CD14-positive monocyte (primary cell): ENCODE measurements around the gene GPR142. TPM values are rescaled to one million over a fixed set of nuclear protein-coding genes. Genes with fewer than 3 reads are reported as not detected.

ENCODE experiments used
- DNase-seq, 3 donors: peaks; one replicate each; pipeline ENCODE4 v3.0.0-alpha.2; 2011 to 2022
- H2AFZ ChIP-seq: 2 replicates; pipeline ENCODE4 v1.6.0; 2012; ENCODE audit warnings: mild to moderate bottlenecking, low read depth, low read length, inconsistent platforms; ENCODE audit not compliant: insufficient read depth, poor library complexity, severe bottlenecking
- H3K27ac ChIP-seq, 2 donors: 1 replicate in 1 of 2; 2 replicates in 1 of 2; pipeline ENCODE4 v1.5.1; 2012 to 2013; ENCODE audit warnings: low read length in 2 of 2, control low read depth in 1 of 2, inconsistent platforms in 1 of 2, low read depth in 1 of 2, mild to moderate bottlenecking in 1 of 2
- H3K27me3 ChIP-seq, 2 donors: one replicate each; pipeline versions ENCODE4 v1.6.0 to v1.6.1; 2011 to 2013; ENCODE audit warnings: low read length in 2 of 2; ENCODE audit not compliant: control insufficient read depth in 2 of 2, insufficient read depth in 2 of 2
- H3K36me3 ChIP-seq, 2 donors: replicated peaks in 1 of 2; 1 replicate in 1 of 2; 2 replicates in 1 of 2; pipeline versions ENCODE4 v1.5.1 to v1.6.1; 2012 to 2013; ENCODE audit warnings: low read length in 2 of 2, control low read depth in 1 of 2, inconsistent platforms in 1 of 2, mild to moderate bottlenecking in 1 of 2; ENCODE audit not compliant: insufficient read depth in 2 of 2, control insufficient read depth in 1 of 2
- H3K4me1 ChIP-seq, 2 donors: 1 replicate in 1 of 2; 2 replicates in 1 of 2; pipeline versions ENCODE4 v1.5.1 to v1.6.1; 2012 to 2013; ENCODE audit warnings: low read length in 2 of 2, control low read depth in 1 of 2, inconsistent platforms in 1 of 2, mild to moderate bottlenecking in 1 of 2, moderate library complexity in 1 of 2; ENCODE audit not compliant: insufficient read depth in 2 of 2, control insufficient read depth in 1 of 2
- H3K4me2 ChIP-seq: replicated peaks from 2 replicates; pipeline ENCODE3; 2012; ENCODE audit warnings: low read length, moderate library complexity, mild to moderate bottlenecking; ENCODE audit not compliant: poor library complexity, severe bottlenecking; ENCODE audit errors: extremely low read depth
- H3K4me3 ChIP-seq, 3 experiments: fragments of 200-600 bp in 1 of 3; sonication (generic) in 1 of 3; replicated peaks in 1 of 3; 1 replicate in 2 of 3; 2 replicates in 1 of 3; pipeline ENCODE4 v1.5.1; 2011 to 2013; ENCODE audit warnings: low read length in 3 of 3, mild to moderate bottlenecking in 3 of 3, control low read depth in 2 of 3, low read depth in 2 of 3, inconsistent platforms in 1 of 3, moderate library complexity in 1 of 3
- H3K79me2 ChIP-seq: 2 replicates; pipeline ENCODE4 v1.6.0; 2012; ENCODE audit warnings: mild to moderate bottlenecking, control low read depth, inconsistent platforms, low read length, moderate library complexity; ENCODE audit not compliant: insufficient read depth
- H3K9ac ChIP-seq: 2 replicates; pipeline ENCODE4 v1.6.0; 2017; ENCODE audit warnings: low read length, mild to moderate bottlenecking; ENCODE audit not compliant: insufficient read depth, poor library complexity, severe bottlenecking
- H3K9me3 ChIP-seq, 2 donors: replicated peaks in 1 of 2; 1 replicate in 1 of 2; 2 replicates in 1 of 2; pipeline versions ENCODE4 v1.5.1 to v1.6.1; 2012 to 2013; ENCODE audit warnings: low read length in 2 of 2, control low read depth in 1 of 2; ENCODE audit not compliant: control insufficient read depth in 1 of 2, insufficient read depth in 1 of 2
- H4K20me1 ChIP-seq: 2 replicates; pipeline ENCODE4 v1.6.0; 2012; ENCODE audit warnings: mild to moderate bottlenecking, low read length, control low read depth, moderate library complexity; ENCODE audit not compliant: insufficient read depth
- H3K27ac Mint-ChIP-seq, 7 donors: one replicate each; pipeline ENCODE4 v1.8.0; 2020; ENCODE audit warnings: mild to moderate bottlenecking in 7 of 7, mixed read lengths in 7 of 7, moderate library complexity in 6 of 7, inconsistent platforms in 2 of 7
- H3K27me3 Mint-ChIP-seq, 3 donors: one replicate each; pipeline ENCODE4 v1.8.0; 2021 to 2022; ENCODE audit warnings: low read depth in 3 of 3, mild to moderate bottlenecking in 3 of 3, mixed read lengths in 3 of 3, moderate library complexity in 3 of 3, inconsistent platforms in 1 of 3
- H3K36me3 Mint-ChIP-seq, 2 donors: one replicate each; pipeline ENCODE4 v1.8.0; 2020; ENCODE audit warnings: mixed read lengths in 2 of 2, inconsistent platforms in 1 of 2, mild to moderate bottlenecking in 1 of 2
- H3K4me1 Mint-ChIP-seq: one replicate; pipeline ENCODE4 v1.8.0; 2020; ENCODE audit warnings: mild to moderate bottlenecking, mixed read lengths
- H3K4me3 Mint-ChIP-seq, 2 donors: one replicate each; pipeline ENCODE4 v1.8.0; 2020; ENCODE audit warnings: mild to moderate bottlenecking in 2 of 2, mixed read lengths in 2 of 2, moderate library complexity in 1 of 2
- H3K9me3 Mint-ChIP-seq, 7 donors: one replicate each; pipeline ENCODE4 v1.8.0; 2020 to 2022; ENCODE audit warnings: mixed read lengths in 7 of 7, mild to moderate bottlenecking in 6 of 7, moderate library complexity in 6 of 7, inconsistent platforms in 2 of 7
- CTCF ChIP-seq: fragments of 200-600 bp; IDR thresholded peaks from one replicate; pipeline ENCODE4 v1.8.0; 2022; ENCODE audit warnings: antibody characterized with exemption, mild to moderate bottlenecking
- WGBS: methylation state at CpG from one replicate; pipeline ENCODE4 v1.1.5; 2013; ENCODE audit warnings: missing lambda C conversion rate; ENCODE audit not compliant: insufficient coverage; 5-methylcytosine and 5-hydroxymethylcytosine counted together
- intact Hi-C, 2 donors: fragments of 100-400 bp; cut with micrococcal nuclease; formaldehyde crosslinking; loops; one replicate each; pipeline versions ENCODE4 v1.15.0 to v1.15.1; 2023
- polyA plus RNA-seq, 3 donors: library from polyadenylated mRNA; depleted of rRNA in 1 of 3; unstranded in 2 of 3; stranded (reverse) in 1 of 3; fragments of 300-500 nt in 2 of 3; fragments of >200 nt in 1 of 3; fragmentation: Illumina TruSeq in 2 of 3; gene quantifications; 1 replicate in 2 of 3; 2 replicates in 1 of 3; pipeline ENCODE4 v1.2.3, GENCODE V29; 2012 to 2021

The GPR142 gene
- polyA plus RNA-seq, 3 donors, result not detected

- Histone ChIP-seq H3K9me3 (no peaks in the 10 kb centered on the region), H3K36me3 (no peaks in the 10 kb centered on the region), H3K4me3 (peak within 1 kb of the TSS in 1 of 3 experiments; percentile 63), H3K4me2 (peak within 1 kb of the TSS; percentile 72), H3K79me2 (no peaks in the 10 kb centered on the region), H3K4me1 (peaks cover 10 to 20% of the 10 kb centered on the region in 2 donors), H3K9ac (no peak within 1 kb of the TSS), H3K27me3 (peaks cover 12 to 40% of the 10 kb centered on the region in 2 donors), H4K20me1 (no peaks in the 10 kb centered on the region), H2AFZ (peak within 1 kb of the TSS; percentile 61), H3K27ac (no peak within 1 kb of the TSS)
- H3K4me3 Mint-ChIP-seq, result peak within 1 kb of the TSS; percentile 52 to 83
- peaks cover 18% of the 10 kb centered on the region for H3K4me1 Mint-ChIP-seq
- no peak for TF ChIP-seq CTCF
- H3K36me3 Mint-ChIP-seq, result peaks cover 0 to 3% of the 10 kb centered on the region in 2 donors
- WGBS, result 3% methylated on average over 73 of the region's 73 CpGs
- peaks cover 0 to 10% (median 0%) of the 10 kb centered on the region in 7 donors for H3K9me3 Mint-ChIP-seq
- intact Hi-C loops, result no loop called here
- peaks cover 51 to 59% (median 58%) of the 10 kb centered on the region in 3 donors for H3K27me3 Mint-ChIP-seq
- DNase-seq, result no peak
- peak within 1 kb of the TSS in 1 of 7 donors; percentile 38 for H3K27ac Mint-ChIP-seq
Measured at GRCh38 chr17:74325743-74326379, 41.4 kb upstream of the GPR142 start, which contains the start of gene KIF19. KIF19 (plus strand) TSS chr17:74326226; CDS start chr17:74326350, 124 bp downstream.

- no peaks in the 10 kb centered on the region for H3K36me3 ChIP-seq
- H3K27me3 ChIP-seq, result peaks cover 12 to 40% of the 10 kb centered on the region in 2 donors
- WGBS, result 33% methylated on average over 8 of the region's 10 CpGs
- H3K4me3 ChIP-seq, result peak overlapping the region in 1 of 3 experiments; percentile 63
- Mint-ChIP-seq H3K36me3 (peaks cover 0 to 3% of the 10 kb centered on the region in 2 donors), H3K27me3 (peaks cover 47 to 58% (median 56%) of the 10 kb centered on the region in 3 donors), H3K27ac (no peak overlapping the region), H3K9me3 (peaks cover 0 to 10% (median 0%) of the 10 kb centered on the region in 7 donors), H3K4me1 (peaks cover 18% of the 10 kb centered on the region), H3K4me3 (peak overlapping the region; percentile 52 to 83)
- intact Hi-C loops, result no loop called here
- no peaks in the 10 kb centered on the region for H4K20me1 ChIP-seq
- no peak for TF ChIP-seq CTCF
- no peaks in the 10 kb centered on the region for H3K79me2 ChIP-seq
- no peak overlapping the region for H3K27ac ChIP-seq
- no peak overlapping the region for H3K9ac ChIP-seq
- H3K4me2 ChIP-seq, result peak overlapping the region; percentile 72
- no peaks in the 10 kb centered on the region for H3K9me3 ChIP-seq
- DNase-seq, result no peak
- H2AFZ ChIP-seq, result peak overlapping the region; percentile 61
- peaks cover 10 to 20% of the 10 kb centered on the region in 2 donors for H3K4me1 ChIP-seq
Measured at GRCh38 chr17:74326506-74326905, 40.8 kb upstream of the GPR142 start.
